OCI-LY1 (cell line): Measurements from ENCODE around the gene SMIM10L1.

Experiments
- H2AFZ ChIP-seq: fragments of 200-600 bp; sonication (generic), shearing (Covaris generic); 2 replicates; pipeline ENCODE4 v1.6.0; 2014; ENCODE audit warnings: antibody characterized with exemption, mild to moderate bottlenecking, low read length
- H3F3A ChIP-seq: fragments of 200-600 bp; sonication (generic), shearing (Covaris generic); 2 replicates; pipeline ENCODE4 v1.6.0; 2014; ENCODE audit warnings: mild to moderate bottlenecking, antibody characterized with exemption, low read length, moderate library complexity; ENCODE audit not compliant: insufficient read depth
- H3K27ac ChIP-seq: fragments of 200-600 bp; sonication (generic); 2 replicates; pipeline ENCODE4 v1.5.1; 2014; ENCODE audit warnings: low read length, mixed run types, mild to moderate bottlenecking, low read depth; ENCODE audit not compliant: poor library complexity, severe bottlenecking
- H3K27me3 ChIP-seq: fragments of 200-600 bp; sonication (generic); 2 replicates; pipeline ENCODE4 v1.6.0; 2014; ENCODE audit warnings: antibody characterized with exemption, mild to moderate bottlenecking, low read length, moderate library complexity; ENCODE audit not compliant: insufficient read depth
- H3K36me3 ChIP-seq: fragments of 200-600 bp; sonication (generic); 2 replicates; pipeline ENCODE4 v1.6.1; 2014; ENCODE audit warnings: mild to moderate bottlenecking, antibody characterized with exemption, low read length, moderate library complexity, mixed read lengths; ENCODE audit not compliant: insufficient read depth
- H3K4me1 ChIP-seq: fragments of 200-600 bp; sonication (generic); 2 replicates; pipeline ENCODE4 v1.5.1; 2014; ENCODE audit warnings: mild to moderate bottlenecking, low read length, moderate library complexity; ENCODE audit not compliant: insufficient read depth, severe bottlenecking
- H3K4me2 ChIP-seq: fragments of 200-600 bp; sonication (generic), shearing (Covaris generic); 2 replicates; pipeline ENCODE4 v1.6.1; 2014; ENCODE audit warnings: low read length
- H3K4me3 ChIP-seq: fragments of 200-600 bp; sonication (generic); 2 replicates; pipeline ENCODE4 v1.5.1; 2014; ENCODE audit warnings: low read length, low read depth, mild to moderate bottlenecking, mixed read lengths; ENCODE audit not compliant: poor library complexity, severe bottlenecking
- H3K79me2 ChIP-seq: fragments of 200-600 bp; shearing (Covaris generic); 2 replicates; pipeline ENCODE4 v1.6.1; 2016; ENCODE audit warnings: mixed run types, low read length, mixed read lengths; ENCODE audit not compliant: insufficient read depth
- H3K9ac ChIP-seq: fragments of 200-600 bp; sonication (generic), shearing (Covaris generic); 2 replicates; pipeline ENCODE4 v1.6.1; 2014; ENCODE audit warnings: mild to moderate bottlenecking, low read length, mixed read lengths
- H3K9me2 ChIP-seq: fragments of 200-600 bp; sonication (generic), shearing (Covaris generic); 2 replicates; pipeline ENCODE4 v1.6.1; 2014; ENCODE audit warnings: low read depth, mild to moderate bottlenecking, low read length, mixed read lengths
- H3K9me3 ChIP-seq: fragments of 200-600 bp; shearing (Covaris generic); 2 replicates; pipeline ENCODE4 v1.6.1; 2014; ENCODE audit warnings: low read length, mixed read lengths
- H4K20me1 ChIP-seq: fragments of 200-600 bp; sonication (generic), shearing (Covaris generic); 2 replicates; pipeline ENCODE4 v1.6.0; 2016; ENCODE audit warnings: mild to moderate bottlenecking, low read length; ENCODE audit not compliant: insufficient read depth
- CTCF ChIP-seq: fragments of 200-600 bp; sonication (generic), shearing (Covaris generic); IDR thresholded peaks from 2 replicates; pipeline ENCODE4 v1.5.1; 2017; ENCODE audit warnings: mild to moderate bottlenecking, antibody characterized with exemption, low read length, moderate library complexity, mixed read lengths
- EZH2 ChIP-seq: fragments of 200-600 bp; sonication (generic), shearing (Covaris generic); IDR thresholded peaks from 2 replicates; pipeline ENCODE4 v1.8.0; 2017; ENCODE audit warnings: borderline replicate concordance, mixed run types, mild to moderate bottlenecking, antibody characterized with exemption, low read length, moderate library complexity, mixed read lengths

The SMIM10L1 gene

GRCh38 chr12:11164384-11164783, 6.6 kb upstream of the SMIM10L1 start:
- Histone ChIP-seq H3K36me3 (peaks cover 72% of the 10 kb centered on the region), H3K4me1 (peaks cover 7% of the 10 kb centered on the region), H3K4me2 (no peak overlapping the region), H3K27ac (no peak overlapping the region), H2AFZ (no peak overlapping the region), H3K9me2 (no peaks in the 10 kb centered on the region), H3K9ac (no peak overlapping the region), H3K27me3 (no peaks in the 10 kb centered on the region), H3K79me2 (peaks cover 92% of the 10 kb centered on the region), H3K9me3 (no peaks in the 10 kb centered on the region), H3F3A (no peaks in the 10 kb centered on the region), H3K4me3 (no peak overlapping the region), H4K20me1 (no peaks in the 10 kb centered on the region)
- no peak for TF ChIP-seq CTCF
- no peak for TF ChIP-seq EZH2

GRCh38 chr12:11166300-11166699, 4.7 kb upstream of the SMIM10L1 start:
- no peak overlapping the region for H3K27ac ChIP-seq
- H3K4me1 ChIP-seq, result peaks cover 24% of the 10 kb centered on the region
- H3F3A ChIP-seq, result no peaks in the 10 kb centered on the region
- no peaks in the 10 kb centered on the region for H4K20me1 ChIP-seq
- peaks cover 61% of the 10 kb centered on the region for H3K36me3 ChIP-seq
- H3K27me3 ChIP-seq, result peaks cover 3% of the 10 kb centered on the region; the same call in 1 of the 2 replicates
- no peak overlapping the region for H3K9ac ChIP-seq
- H3K4me2 ChIP-seq, result no peak overlapping the region
- no peaks in the 10 kb centered on the region for H3K9me2 ChIP-seq
- peaks cover 93% of the 10 kb centered on the region for H3K79me2 ChIP-seq
- TF ChIP-seq EZH2, result no peak
- no peak for TF ChIP-seq CTCF
- no peak overlapping the region for H2AFZ ChIP-seq
- H3K4me3 ChIP-seq, result no peak overlapping the region
- H3K9me3 ChIP-seq, result no peaks in the 10 kb centered on the region

- Histone ChIP-seq H4K20me1 (no peaks in the 10 kb centered on the region), H2AFZ (no peak overlapping the region)
- TF ChIP-seq CTCF (no peak), EZH2 (no peak)
Measured at GRCh38 chr12:11170810-11171144, 217 bp upstream of the SMIM10L1 start.

More at GRCh38 chr12:11170810-11171144, 217 bp upstream of the SMIM10L1 start:
- Histone ChIP-seq H3K9me2 (no peaks in the 10 kb centered on the region), H3K4me3 (peak overlapping the region; percentile 90), H3K27me3 (peaks cover 3% of the 10 kb centered on the region; the same call in 1 of the 2 replicates), H3K9me3 (no peaks in the 10 kb centered on the region), H3F3A (no peaks in the 10 kb centered on the region), H3K9ac (peak overlapping the region; percentile 73), H3K4me1 (peaks cover 41% of the 10 kb centered on the region), H3K79me2 (peaks cover 75% of the 10 kb centered on the region), H3K36me3 (peaks cover 60% of the 10 kb centered on the region), H3K4me2 (peak overlapping the region; percentile 96), H3K27ac (peak overlapping the region; percentile 87)
